ENCODE measurements around the gene GOLGA6A. TPM values are rescaled to one million over a fixed set of nuclear protein-coding genes. Genes with fewer than 3 reads are reported as not detected.
A peak's percentile ranks its signal among the peaks of the same experiment; 100 is the strongest.
"Not testable (repeated sequence)": the region's sequence is repeated elsewhere in the genome, so short reads cannot be mapped to it uniquely, and the experiment has no call there.

Gene GOLGA6A
- total and polyA plus RNA-seq, 2 experiments from 2014 or later: not detected

DNA sequence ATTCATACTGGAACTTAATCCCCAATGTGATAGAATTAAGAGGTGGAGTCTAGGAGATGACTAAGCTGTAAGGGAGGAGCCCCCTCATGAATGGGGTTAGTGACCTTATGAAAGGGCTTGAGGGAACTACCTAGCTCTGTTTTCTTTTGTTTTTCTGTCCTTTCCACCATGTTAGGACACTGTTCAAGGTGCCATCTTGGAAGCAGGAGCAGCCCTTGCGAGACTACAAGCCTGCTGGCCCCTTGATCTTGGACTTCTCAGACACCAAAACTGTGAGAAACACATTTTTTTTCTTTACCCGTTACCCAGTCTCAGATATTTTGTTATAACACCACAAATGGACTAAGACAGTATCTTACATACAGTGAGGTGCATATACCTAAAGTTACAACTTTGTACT lies 26.5 kb downstream of the GOLGA6A start:
- no peaks in the 10 kb centered on the region for H4K20me1 ChIP-seq (ENCODE audit: insufficient read depth, poor library complexity, severe bottlenecking)
- no peak for DNase-seq (ENCODE audit: low spot score)

DNA sequence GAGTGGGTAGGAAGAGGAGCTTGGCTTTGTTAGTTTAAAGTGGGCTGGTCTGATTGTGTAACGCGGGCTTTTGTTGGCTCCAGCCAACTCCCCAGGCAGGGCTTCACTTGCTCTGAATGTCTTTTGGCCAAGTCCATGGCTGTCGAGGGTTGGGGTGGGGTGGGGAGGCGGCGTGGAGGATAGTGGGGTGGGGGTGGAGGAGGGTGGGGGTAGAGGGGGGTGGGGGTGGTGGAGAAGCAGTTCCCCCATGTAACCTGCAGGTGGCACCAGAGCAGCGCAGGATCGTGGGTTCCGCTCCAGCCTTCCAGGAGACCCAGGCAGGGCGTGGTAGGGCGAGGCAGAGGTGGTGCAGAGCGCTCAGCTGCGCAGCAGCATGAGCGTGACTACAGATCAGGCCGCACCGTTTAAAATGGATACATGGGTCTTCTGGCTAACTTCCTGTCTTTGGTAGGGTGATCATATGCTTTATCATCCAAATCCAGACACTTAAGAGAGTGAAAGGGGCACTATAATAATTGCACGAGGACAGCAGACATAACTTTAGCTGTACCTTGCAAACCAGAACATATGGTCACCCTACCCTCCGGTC lies 28.3 kb downstream of the GOLGA6A start:
- WGBS (ENCODE audit: low lambda C conversion rate, missing lambda C conversion rate): 19% methylated on average over 9 of the region's 17 CpGs
- Histone ChIP-seq H3K9me2 (replicated peaks; ENCODE audit: insufficient read depth) (no peaks in the 10 kb centered on the region), H3K27ac (no peak overlapping the region), H3K79me2 (no peaks in the 10 kb centered on the region), H3K9me3 (ENCODE audit: low read depth) (no peaks in the 10 kb centered on the region), H2AFZ (no peak overlapping the region), H3K4me2 (peak overlapping the region; percentile 56), H3K4me3 (no peak overlapping the region), H3K27me3 (no peaks in the 10 kb centered on the region), H3K36me3 (replicated peaks; ENCODE audit: insufficient read depth, low read depth) (no peaks in the 10 kb centered on the region), H4K20me1 (ENCODE audit: insufficient read depth, poor library complexity, severe bottlenecking) (no peaks in the 10 kb centered on the region), H3K4me1 (ENCODE audit: insufficient read depth) (peaks cover 18% of the 10 kb centered on the region)
- DNase-seq (ENCODE audit: low spot score): peak; percentile 85
- no peak for TF ChIP-seq EZH2phosphoT487 (IDR thresholded peaks at IDR 0.05; ENCODE audit: low read depth, severe bottlenecking, unreplicated experiment)
- TF ChIP-seq, protein P1, sequence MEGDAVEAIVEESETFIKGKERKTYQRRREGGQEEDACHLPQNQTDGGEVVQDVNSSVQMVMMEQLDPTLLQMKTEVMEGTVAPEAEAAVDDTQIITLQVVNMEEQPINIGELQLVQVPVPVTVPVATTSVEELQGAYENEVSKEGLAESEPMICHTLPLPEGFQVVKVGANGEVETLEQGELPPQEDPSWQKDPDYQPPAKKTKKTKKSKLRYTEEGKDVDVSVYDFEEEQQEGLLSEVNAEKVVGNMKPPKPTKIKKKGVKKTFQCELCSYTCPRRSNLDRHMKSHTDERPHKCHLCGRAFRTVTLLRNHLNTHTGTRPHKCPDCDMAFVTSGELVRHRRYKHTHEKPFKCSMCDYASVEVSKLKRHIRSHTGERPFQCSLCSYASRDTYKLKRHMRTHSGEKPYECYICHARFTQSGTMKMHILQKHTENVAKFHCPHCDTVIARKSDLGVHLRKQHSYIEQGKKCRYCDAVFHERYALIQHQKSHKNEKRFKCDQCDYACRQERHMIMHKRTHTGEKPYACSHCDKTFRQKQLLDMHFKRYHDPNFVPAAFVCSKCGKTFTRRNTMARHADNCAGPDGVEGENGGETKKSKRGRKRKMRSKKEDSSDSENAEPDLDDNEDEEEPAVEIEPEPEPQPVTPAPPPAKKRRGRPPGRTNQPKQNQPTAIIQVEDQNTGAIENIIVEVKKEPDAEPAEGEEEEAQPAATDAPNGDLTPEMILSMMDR (IDR thresholded peaks at IDR 0.05; ENCODE audit: poor library complexity): peak; percentile 72

More for the DNA sequence above, 26.5 kb downstream of the GOLGA6A start:
- TF ChIP-seq EZH2 (IDR thresholded peaks at IDR 0.05; ENCODE audit: borderline replicate concordance): no peak
- TF ChIP-seq EZH2phosphoT487 (IDR thresholded peaks at IDR 0.05; ENCODE audit: low read depth, severe bottlenecking, unreplicated experiment): no peak
- TF ChIP-seq, protein P1 (IDR thresholded peaks at IDR 0.05; ENCODE audit: poor library complexity): no peak
- 89% methylated on average over 2 of the region's 2 CpGs for WGBS (ENCODE audit: low lambda C conversion rate, missing lambda C conversion rate)
- Histone ChIP-seq H3K9me2 (replicated peaks; ENCODE audit: insufficient read depth) (no peaks in the 10 kb centered on the region), H3K27me3 (no peaks in the 10 kb centered on the region), H3K9me3 (ENCODE audit: low read depth) (no peaks in the 10 kb centered on the region), H3K4me3 (no peak overlapping the region), H3K79me2 (no peaks in the 10 kb centered on the region), H3K4me2 (no peak overlapping the region), H3K27ac (no peak overlapping the region), H3K4me1 (ENCODE audit: insufficient read depth) (peaks cover 15% of the 10 kb centered on the region), H2AFZ (no peak overlapping the region), H3K36me3 (replicated peaks; ENCODE audit: insufficient read depth, low read depth) (no peaks in the 10 kb centered on the region)

- Histone ChIP-seq H3K79me2 (no peaks in the 10 kb centered on the region), H4K20me1 (ENCODE audit: insufficient read depth, poor library complexity, severe bottlenecking) (no peaks in the 10 kb centered on the region), H3K9me3 (ENCODE audit: low read depth) (no peaks in the 10 kb centered on the region), H3K27ac (no peak overlapping the region), H3K4me2 (no peak overlapping the region), H2AFZ (no peak overlapping the region), H3K27me3 (no peaks in the 10 kb centered on the region), H3K4me1 (ENCODE audit: insufficient read depth) (peaks cover 19% of the 10 kb centered on the region), H3K9me2 (replicated peaks; ENCODE audit: insufficient read depth) (no peaks in the 10 kb centered on the region), H3K36me3 (replicated peaks; ENCODE audit: insufficient read depth, low read depth) (no peaks in the 10 kb centered on the region), H3K4me3 (no peak overlapping the region)
- DNase-seq (ENCODE audit: low spot score): no peak
- WGBS (ENCODE audit: low lambda C conversion rate, missing lambda C conversion rate): 89% methylated on average over 15 of the region's 15 CpGs
- TF ChIP-seq, protein P1 (IDR thresholded peaks at IDR 0.05; ENCODE audit: poor library complexity): no peak
- no peak for TF ChIP-seq EZH2 (IDR thresholded peaks at IDR 0.05; ENCODE audit: borderline replicate concordance)
- no peak for TF ChIP-seq EZH2phosphoT487 (IDR thresholded peaks at IDR 0.05; ENCODE audit: low read depth, severe bottlenecking, unreplicated experiment)
These were observed 28.8 kb downstream of the GOLGA6A start for GRCh38 chr15:74053517-74053916.

GRCh38 chr15:74052271-74053260 lies 29.8 kb downstream of the GOLGA6A start:
- peaks cover 23% of the 10 kb centered on the region for H3K4me1 ChIP-seq (ENCODE audit: insufficient read depth)
- not testable (repeated sequence) for DNase-seq (ENCODE audit: low spot score); H3K36me3 ChIP-seq (replicated peaks; ENCODE audit: insufficient read depth, low read depth); H4K20me1 ChIP-seq (ENCODE audit: insufficient read depth, poor library complexity, severe bottlenecking); H3K79me2 ChIP-seq; H3K9me2 ChIP-seq (replicated peaks; ENCODE audit: insufficient read depth); H3K9me3 ChIP-seq (ENCODE audit: low read depth); H2AFZ ChIP-seq; H3K4me3 ChIP-seq; H3K27me3 ChIP-seq; H3K27ac ChIP-seq; H3K4me2 ChIP-seq
- WGBS (ENCODE audit: low lambda C conversion rate, missing lambda C conversion rate): 96% methylated on average over 38 of the region's 42 CpGs
